Colon (tissue), 2 donors: ENCODE results near the gene ACACA.

ENCODE experiments used
- FAIRE-seq: peaks from 2 replicates; lab custom pipeline; 2012; peaks lifted over from hg19 to GRCh38; lab: Jason Lieb, UNC
- donor health status: control.
- donor health status: control.

The ACACA gene

GRCh38 chr17:37342589-37342988, 64.0 kb downstream of the ACACA start:
- FAIRE-seq, result no peak

- no peak for FAIRE-seq
Observed at GRCh38 chr17:37340804-37341203, 65.8 kb downstream of the ACACA start.

DNA sequence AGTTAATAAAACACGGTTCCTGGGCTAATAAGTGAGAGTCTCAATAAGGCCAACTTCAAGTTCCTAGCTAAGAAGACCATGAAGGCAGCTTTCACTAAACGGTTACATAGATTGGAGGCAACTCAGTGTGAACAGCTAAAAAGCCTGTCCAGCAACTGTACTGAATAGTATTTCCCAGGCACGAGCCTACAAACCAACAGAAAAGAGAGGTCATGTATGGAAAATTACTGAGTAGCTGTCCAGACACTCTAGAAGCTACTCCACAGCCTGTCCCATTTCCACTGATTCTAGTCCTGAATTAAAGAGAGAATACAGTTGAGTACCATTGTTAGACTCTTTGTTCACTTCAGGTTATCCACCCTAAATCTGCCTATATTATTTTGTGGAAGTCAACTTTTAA, 67.3 kb downstream of the ACACA start:
- FAIRE-seq, result no peak

DNA sequence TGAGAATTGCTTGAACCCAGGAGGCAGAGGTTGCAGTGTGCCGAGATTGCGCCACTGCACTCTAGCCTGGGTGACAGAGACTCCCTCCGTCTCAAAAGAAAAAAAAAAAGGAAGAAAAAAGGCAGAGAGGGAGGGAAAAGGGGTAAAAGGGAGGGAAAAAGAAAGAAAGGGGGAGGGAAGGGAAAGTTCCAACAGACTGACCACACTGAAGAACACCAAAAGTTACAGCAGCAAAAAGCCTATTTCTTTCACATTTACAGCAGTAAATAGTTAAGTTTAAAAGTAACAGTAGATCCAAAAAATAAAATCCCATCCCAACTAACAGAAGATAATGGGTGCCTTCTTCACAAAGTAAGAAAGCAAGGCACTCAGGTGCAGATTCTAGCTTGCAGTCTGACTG, 67.8 kb downstream of the ACACA start:
- no peak for FAIRE-seq

- no peak for FAIRE-seq
Observed at GRCh38 chr17:37327341-37328090, 79.1 kb downstream of the ACACA start.

DNA sequence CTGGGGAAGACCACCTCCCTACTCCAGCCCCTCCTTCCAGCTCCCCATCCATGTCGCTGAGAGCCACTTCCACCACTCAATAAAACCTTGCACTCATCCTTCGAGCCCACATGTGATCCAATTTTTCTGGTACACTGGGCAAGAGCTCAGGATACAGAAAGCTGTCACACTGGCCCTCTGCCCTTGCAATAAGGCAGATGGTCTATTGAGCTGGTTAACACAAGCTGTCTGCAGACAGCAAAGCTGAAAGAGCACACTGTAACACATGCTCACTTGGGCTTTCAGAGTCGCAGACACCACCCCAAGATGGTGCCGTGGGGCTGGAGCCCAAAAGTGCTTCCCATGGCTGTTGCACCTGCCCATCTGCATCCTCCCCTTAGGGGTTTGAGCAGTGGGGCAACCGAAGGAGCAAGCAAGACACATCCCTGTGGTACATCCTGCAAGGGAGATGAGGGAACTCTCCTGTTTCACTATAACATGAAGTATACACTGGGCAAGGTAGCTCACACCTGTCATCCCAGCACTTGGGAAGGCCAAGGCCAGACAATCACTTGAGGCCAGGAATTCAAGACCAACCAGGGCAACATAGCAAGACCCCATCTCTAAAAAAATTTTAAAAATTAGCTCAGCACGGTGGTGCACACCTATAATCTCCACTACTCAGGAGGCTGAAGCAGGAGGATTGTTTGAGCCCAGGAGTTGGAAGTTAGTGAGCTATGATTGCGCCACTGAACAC, 83.6 kb downstream of the ACACA start:
- no peak for FAIRE-seq

- FAIRE-seq, result no peak
Observed at GRCh38 chr17:37322106-37322505, 84.5 kb downstream of the ACACA start.

GRCh38 chr17:37318931-37319594, 87.6 kb downstream of the ACACA start:
- no peak for FAIRE-seq

- FAIRE-seq, result no peak
Observed at GRCh38 chr17:37317867-37318266, 88.8 kb downstream of the ACACA start.

- no peak for FAIRE-seq
Observed at GRCh38 chr17:37315601-37316000, 91.0 kb downstream of the ACACA start.

DNA sequence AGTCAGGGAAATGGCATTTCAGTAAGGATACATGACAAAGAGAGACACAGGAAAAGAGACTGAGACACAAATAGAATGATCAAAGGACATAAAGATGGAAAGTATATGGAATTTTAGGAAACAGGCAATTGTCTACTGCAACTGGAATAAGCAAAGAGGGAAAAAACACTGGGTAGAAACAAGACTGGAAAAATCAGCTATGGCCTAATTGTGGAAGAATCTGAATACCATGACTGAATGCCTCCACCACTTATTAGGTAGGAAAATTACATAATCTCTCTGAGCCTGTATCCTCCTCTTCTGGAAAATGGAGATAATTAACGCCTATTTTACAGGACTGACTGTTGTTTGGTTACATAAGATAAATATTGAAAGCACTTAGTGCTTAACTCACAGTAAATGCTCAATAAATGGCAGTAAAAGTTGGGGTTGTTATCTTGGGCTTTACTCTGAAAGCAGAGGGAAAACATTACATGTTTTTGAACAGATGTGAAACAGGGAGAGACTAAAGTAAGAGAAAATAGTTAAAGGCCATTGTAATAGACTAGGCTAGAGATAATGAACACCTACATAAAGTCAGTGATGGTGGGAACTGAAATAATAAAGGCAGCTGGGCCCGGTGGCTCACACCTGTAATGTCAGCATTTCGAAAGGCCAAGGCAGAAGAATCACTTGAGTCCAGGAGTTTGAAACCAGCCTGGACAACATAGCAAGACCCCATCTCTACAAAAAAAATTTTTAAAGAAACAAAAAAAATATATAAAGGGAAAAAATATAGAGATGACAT, 94.3 kb downstream of the ACACA start:
- FAIRE-seq, result no peak

DNA sequence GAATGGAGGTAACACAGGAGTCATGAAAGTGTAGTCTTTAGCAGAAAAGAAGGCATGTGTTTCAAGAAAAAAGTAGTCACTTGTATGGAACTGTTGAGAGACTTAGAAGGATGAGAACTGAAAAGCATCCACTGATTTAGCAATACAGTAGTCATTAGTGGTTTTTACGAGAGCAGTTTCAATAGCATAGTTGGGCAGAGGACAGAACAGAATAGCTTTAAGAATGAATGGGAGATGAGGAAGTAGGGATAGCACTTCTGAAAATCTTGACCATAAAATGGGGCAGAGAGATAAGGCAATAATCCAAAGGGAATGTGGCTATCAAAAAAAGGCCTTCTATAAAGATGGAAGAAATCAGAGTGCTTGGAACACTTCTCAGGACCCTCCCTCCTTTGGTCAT, 95.7 kb downstream of the ACACA start:
- FAIRE-seq, result no peak

GRCh38 chr17:37309051-37309450, 97.6 kb downstream of the ACACA start:
- no peak for FAIRE-seq

GRCh38 chr17:37305406-37305905, 101.2 kb downstream of the ACACA start:
- no peak for FAIRE-seq

DNA sequence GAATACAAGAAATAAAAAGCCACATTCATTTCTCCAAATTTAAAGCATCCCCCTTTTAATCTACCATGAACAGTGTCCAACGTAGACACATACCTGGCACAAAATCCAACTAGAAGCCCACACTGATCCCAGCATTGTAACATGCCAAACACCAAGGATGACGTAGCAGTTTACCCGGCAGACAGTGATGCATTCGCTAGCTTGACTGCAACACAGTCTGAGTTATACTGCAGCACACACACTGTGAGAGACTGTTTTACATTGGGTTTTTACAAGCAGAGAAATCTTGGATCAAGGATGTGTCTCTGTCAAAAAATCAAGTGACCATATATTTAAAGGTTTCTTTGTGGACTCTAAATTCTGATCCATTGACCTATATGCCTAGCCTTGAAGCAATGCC, 105.3 kb downstream of the ACACA start:
- FAIRE-seq, result no peak

DNA sequence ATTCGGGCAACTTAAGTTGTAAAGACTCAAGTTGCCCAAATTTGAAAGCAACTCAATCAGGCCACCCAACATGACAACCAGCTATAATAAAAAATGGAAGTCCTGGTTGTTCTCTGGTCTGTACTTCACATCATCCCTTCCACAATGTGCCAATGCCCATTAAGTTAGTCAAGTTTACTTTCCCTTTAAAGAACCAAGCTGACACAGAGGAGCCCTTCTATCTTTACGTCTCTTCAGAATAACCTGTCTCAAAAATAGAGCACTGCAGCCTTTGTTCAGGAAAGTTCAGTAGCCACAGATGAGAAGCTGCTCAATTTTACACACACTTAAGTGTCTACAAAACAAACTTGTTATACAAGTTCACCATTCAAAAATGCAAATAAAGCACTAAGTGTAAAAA, 106.0 kb downstream of the ACACA start:
- FAIRE-seq, result no peak

DNA sequence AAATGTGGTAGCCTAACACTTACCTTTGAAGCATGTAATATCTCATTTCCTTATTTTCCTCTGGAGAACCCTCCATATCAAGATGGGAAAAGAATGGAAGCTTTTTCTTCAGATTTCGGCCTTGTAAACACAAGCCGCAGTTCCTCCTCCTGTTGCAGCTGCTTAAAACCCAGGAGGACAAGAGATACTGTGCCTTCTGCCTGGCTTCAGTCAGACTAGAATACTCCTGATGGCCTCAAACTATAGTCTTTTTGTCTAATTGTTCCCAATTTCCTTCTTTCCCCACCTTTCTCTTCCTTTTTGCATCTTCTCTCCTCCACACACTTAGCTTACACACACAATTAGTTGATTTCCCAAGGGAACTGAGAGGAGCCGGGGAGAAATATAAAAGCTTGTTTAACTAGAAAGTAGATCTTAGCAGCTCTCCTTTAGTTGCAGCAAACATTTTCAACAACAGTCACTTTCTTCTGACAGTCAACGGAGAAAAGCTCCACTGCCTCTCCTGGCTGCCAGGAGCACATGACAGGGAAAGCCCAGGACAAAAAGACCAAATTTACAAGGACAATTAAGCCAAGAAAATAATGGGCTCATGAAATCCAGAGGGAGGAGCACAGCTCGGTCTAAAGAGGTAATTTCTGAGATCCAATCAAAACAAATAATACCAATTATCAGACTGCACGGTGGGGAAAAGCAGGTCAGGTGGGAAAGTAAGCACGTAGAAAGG, 107.2 kb downstream of the ACACA start:
- no peak for FAIRE-seq

DNA sequence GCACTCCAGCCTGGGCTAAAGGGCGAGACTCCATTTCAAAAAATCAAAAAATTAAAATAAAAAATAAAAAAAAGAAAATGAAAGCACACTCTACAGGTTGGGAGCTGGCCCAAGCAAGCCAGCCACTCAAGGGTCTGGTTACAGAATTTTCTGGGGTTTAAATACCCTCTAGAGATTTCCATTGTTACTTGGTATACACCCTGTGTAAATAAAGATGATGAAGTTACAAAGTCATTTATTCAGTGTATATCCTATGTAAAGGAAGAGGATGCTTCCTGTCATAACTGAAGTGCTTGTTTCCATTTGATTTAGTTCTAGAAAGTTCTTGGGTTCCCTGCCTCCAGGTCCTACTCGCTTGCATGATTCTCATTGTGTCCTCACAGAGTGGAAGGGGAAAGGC, 110.7 kb downstream of the ACACA start:
- no peak for FAIRE-seq

GRCh38 chr17:37294888-37295287, 111.7 kb downstream of the ACACA start:
- no peak for FAIRE-seq

DNA sequence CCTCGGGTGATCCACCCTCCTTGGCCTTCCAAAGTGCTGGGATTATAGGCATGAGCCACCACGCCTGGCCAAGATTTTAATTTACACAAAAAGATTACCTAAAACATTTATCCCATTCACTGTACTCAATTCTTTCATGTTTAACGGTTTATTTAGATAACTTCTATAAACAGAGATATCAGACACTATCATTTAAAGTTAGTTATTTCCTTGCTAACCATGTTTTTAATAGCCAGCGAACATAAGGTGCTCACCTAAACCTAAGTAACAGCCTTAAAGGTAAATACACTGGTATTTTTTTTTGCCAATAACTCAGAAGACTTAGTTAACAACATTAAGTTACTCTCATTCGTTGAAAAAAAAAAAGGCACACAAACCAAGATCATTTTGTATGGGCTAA, 112.9 kb downstream of the ACACA start:
- FAIRE-seq, result no peak

DNA sequence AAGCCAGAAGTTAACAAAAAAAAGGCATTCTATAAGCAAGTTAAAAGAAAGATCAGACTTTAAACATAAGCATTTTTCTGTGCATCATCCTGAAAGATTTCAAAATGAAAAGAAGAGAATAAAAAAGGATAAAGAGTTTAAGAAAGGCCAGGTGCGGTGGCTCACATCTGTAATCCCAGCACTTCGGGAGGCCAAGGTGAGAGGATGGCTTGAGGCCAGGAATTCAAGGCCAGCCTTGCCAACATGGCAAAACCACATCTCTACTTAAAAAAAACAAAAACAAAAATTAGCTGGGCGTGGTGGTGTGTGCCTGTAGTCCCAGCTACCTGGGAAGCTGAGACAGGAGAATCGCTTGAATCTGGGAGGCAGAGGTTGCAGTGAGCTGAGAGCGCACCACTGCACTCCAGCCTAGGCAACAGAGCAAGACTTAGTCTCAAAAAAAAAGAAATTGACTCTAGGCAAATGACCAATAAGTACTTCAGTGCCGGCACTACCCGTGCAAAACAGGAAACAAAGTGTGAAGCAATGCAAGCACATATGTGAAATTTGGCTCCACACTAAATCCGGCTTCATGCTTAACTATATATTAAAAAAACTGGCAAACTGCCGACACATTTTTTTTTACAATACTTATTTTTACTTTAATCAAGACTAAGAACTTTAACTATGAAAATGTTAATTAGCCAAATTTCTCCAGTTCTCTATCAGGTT, 114.1 kb downstream of the ACACA start:
- no peak for FAIRE-seq
